ENCODE results near the gene TTLL11.

TTLL11 gene

GRCh38 chr9:122124048-122124447, 30.9 kb upstream of the TTLL11 start:
- H3K27ac ChIP-seq: no peak overlapping the region
- no peak for TF ChIP-seq ZFX (IDR thresholded peaks at IDR 0.05)
- TF ChIP-seq, protein P1, sequence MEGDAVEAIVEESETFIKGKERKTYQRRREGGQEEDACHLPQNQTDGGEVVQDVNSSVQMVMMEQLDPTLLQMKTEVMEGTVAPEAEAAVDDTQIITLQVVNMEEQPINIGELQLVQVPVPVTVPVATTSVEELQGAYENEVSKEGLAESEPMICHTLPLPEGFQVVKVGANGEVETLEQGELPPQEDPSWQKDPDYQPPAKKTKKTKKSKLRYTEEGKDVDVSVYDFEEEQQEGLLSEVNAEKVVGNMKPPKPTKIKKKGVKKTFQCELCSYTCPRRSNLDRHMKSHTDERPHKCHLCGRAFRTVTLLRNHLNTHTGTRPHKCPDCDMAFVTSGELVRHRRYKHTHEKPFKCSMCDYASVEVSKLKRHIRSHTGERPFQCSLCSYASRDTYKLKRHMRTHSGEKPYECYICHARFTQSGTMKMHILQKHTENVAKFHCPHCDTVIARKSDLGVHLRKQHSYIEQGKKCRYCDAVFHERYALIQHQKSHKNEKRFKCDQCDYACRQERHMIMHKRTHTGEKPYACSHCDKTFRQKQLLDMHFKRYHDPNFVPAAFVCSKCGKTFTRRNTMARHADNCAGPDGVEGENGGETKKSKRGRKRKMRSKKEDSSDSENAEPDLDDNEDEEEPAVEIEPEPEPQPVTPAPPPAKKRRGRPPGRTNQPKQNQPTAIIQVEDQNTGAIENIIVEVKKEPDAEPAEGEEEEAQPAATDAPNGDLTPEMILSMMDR (conservative IDR thresholded peaks at IDR 0.05): no peak

GRCh38 chr9:122122903-122123632, 30.0 kb upstream of the TTLL11 start:
- TF ChIP-seq ZFX (IDR thresholded peaks at IDR 0.05): no peak
- TF ChIP-seq, protein P1 (conservative IDR thresholded peaks at IDR 0.05): peak; percentile 98
- no peak overlapping the region for H3K27ac ChIP-seq

DNA sequence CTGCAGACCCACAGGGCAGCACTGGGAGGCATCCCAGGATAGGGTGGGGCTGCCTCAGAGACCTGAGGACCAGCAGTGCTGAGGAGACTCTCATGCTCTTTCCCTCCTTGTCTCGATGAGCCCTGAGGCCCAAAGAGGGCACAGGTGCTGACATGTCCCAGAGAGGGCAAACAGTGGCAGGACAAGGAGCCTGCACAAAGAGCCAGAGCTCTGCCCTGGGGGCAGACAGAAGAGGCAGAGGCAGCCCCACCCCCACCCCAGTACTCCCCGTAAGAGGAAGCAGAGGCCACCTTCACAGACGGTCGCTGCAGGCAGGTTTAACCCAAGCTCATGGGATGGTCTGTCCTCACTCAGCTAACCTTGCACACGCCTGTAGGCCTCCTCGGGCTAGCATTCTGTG, 29.4 kb upstream of the TTLL11 start:
- TF ChIP-seq, protein P1 (conservative IDR thresholded peaks at IDR 0.05): no peak
- no peak for TF ChIP-seq ZFX (IDR thresholded peaks at IDR 0.05)

DNA sequence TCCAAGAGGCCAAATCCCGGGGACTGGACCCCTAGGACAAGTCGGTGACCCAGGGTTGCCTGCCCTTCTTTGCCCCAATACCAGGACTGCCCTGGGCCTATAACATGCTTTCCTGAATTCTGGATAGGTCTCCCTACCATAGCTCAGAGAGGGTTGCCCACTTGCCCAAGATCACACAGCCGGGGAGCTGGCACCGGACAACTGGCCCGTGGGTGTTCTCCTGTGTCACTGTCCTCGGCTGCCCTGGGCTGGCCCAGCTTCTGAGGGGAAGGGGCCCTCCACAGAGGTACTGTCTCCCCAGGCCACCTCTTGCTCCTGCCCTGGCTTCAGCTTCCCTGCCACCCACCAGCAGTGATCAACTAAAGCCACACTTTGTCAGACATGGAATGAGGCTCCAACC, 28.8 kb upstream of the TTLL11 start:
- no peak overlapping the region for H3K27ac ChIP-seq
- TF ChIP-seq, protein P1 (conservative IDR thresholded peaks at IDR 0.05): no peak
- TF ChIP-seq ZFX (IDR thresholded peaks at IDR 0.05): no peak

More for the DNA sequence above, 29.4 kb upstream of the TTLL11 start:
- no peak overlapping the region for H3K27ac ChIP-seq

GRCh38 chr9:122121391-122121790, 28.3 kb upstream of the TTLL11 start:
- H3K27ac ChIP-seq: no peak overlapping the region
- no peak for TF ChIP-seq ZFX (IDR thresholded peaks at IDR 0.05)
- TF ChIP-seq, protein P1 (conservative IDR thresholded peaks at IDR 0.05): no peak

GRCh38 chr9:122120316-122121071, 27.4 kb upstream of the TTLL11 start:
- no peak for TF ChIP-seq ZFX (IDR thresholded peaks at IDR 0.05)
- TF ChIP-seq, protein P1 (conservative IDR thresholded peaks at IDR 0.05): no peak
- no peak overlapping the region for H3K27ac ChIP-seq

DNA sequence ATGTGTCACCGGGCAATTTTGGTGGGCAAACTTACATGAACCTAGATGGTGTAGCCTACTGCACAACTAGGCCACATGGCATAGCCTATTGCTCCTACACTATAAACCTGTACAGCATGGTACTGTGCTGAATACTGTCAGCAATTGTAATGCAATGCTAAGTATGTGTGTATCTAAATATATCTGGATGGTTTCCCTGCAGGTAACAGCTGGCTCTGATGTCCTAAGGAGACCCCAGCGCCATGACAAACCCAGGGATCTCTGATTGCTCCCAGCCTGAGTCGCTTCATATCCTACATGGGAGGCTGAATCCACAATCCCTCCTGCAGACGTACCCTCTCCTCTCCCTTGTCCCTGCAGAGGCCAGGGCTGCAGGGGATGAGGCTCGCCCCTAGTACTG, 26.6 kb upstream of the TTLL11 start:
- no peak overlapping the region for H3K27ac ChIP-seq
- TF ChIP-seq, protein P1 (conservative IDR thresholded peaks at IDR 0.05): no peak
- TF ChIP-seq ZFX (IDR thresholded peaks at IDR 0.05): no peak

Measured in C4-2B (cell line).